GM18867 (cell line): ENCODE measurements around the gene MARCHF10.
"Not testable (repeated sequence)": the region's sequence is repeated elsewhere in the genome, so short reads cannot be mapped to it uniquely, and the experiment has no call there.

Experiments used
- ATAC-seq: cut with Tn5 transposase; IDR thresholded peaks from one replicate; pipeline ENCODE4 v1.9.1; 2021; ENCODE audit warnings: mild to moderate bottlenecking, moderate library complexity; ENCODE audit not compliant: unreplicated experiment

The MARCHF10 gene

DNA sequence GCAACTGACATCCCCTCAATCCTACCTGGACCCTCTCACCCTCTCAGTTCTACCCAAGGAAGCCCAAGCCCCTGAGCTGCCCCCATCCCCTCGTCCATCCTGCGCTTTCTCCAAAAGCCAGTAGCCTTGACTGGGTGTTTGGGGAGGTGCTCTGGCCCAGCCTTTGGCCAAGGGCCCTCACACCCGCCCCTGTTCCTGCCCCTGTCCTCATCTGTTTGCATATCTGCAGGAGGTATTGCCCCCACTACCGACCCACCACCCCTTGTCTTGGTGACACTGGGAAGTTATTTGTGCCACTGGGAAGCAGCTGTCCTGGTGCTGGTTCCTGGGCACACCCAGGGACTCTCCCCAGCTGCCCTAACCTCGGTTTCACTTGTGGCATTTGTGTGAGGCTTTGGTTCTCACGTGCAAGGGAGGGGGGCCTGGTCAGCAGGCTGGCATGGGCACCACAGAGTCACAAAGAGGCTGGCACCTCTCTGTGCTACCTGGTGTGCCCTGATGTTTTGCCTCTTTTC lies 105.3 kb downstream of the MARCHF10 start:
- no peak for ATAC-seq

DNA sequence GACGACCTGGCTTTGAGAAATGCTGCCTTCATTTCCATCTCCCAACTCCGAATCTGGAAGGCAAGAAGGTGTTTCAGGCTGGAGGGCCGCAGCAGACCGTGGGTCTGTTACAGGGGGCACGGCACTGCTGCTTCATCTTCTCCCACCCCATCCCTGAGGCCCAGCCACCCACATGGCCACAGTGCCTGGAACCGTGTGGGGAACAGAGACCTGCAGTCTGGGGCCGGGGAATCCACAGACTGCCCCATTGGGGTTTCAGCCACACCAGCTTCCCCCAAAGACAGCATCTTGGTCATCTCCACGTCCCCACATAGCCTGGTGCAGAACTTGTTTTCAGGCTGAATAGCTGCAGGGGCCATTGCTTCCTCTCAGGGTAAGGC lies 106.4 kb downstream of the MARCHF10 start:
- no peak for ATAC-seq

DNA sequence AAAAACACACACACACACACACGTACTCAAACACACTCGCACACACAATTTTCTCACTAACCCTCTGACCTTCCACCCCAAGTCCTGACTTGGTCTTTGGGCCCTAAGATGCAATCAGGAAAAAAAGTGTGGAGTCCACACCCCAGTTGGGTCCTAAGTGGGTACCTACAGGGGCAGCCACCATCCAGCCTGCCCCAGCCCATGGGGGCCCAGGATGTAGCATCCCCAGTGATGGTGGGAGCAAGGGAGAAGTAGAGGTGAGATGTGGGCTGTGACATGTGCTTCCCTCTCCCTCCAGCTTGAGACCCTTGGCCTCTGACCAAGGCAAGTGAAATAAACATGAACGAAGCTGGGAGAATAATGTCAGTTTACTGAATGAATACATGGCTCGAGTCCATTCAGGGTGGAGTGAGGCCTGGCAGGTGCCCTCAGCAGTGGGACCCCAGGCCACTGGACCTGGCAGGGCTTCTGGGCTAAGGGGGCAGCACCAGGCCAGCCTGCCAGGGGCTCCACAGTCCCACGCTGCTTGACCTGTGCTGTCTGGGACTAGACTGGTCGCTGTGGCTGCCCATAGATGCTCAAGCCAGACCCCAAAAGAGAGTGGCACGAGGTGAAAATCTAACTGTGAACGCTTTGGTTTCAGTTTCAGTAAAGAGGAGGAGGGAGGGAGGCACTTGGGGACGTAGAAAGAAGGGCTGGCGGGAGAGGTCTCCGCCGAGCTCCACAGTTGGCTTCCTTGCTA lies 107.0 kb downstream of the MARCHF10 start:
- ATAC-seq = no peak

DNA sequence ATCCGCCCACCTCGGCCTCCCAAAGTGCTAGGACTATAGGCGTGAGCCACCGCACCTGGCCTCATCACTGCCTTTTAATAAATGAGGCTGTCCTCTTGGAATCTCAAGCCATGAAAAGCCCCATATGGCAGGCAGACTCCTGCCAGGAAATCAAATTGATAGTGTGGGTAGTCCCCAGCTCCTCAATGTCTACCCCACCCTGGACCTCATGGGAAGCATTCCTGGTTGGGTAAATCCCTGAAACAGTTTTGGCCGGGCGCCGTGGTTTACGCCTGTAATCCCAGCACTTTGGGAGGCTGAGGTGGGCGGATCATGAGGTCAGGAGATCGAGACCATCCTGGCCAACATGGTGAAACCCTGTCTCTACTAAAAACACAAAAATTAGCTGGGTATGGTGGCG lies 109.7 kb downstream of the MARCHF10 start:
- not testable (repeated sequence) for ATAC-seq

GRCh38 chr17:62696726-62697490 lies 111.2 kb downstream of the MARCHF10 start:
- no peak for ATAC-seq

GRCh38 chr17:62696256-62696655 lies 111.9 kb downstream of the MARCHF10 start:
- no peak for ATAC-seq

- ATAC-seq = not testable (repeated sequence)
These were observed 112.9 kb downstream of the MARCHF10 start for GRCh38 chr17:62695093-62695738.

DNA sequence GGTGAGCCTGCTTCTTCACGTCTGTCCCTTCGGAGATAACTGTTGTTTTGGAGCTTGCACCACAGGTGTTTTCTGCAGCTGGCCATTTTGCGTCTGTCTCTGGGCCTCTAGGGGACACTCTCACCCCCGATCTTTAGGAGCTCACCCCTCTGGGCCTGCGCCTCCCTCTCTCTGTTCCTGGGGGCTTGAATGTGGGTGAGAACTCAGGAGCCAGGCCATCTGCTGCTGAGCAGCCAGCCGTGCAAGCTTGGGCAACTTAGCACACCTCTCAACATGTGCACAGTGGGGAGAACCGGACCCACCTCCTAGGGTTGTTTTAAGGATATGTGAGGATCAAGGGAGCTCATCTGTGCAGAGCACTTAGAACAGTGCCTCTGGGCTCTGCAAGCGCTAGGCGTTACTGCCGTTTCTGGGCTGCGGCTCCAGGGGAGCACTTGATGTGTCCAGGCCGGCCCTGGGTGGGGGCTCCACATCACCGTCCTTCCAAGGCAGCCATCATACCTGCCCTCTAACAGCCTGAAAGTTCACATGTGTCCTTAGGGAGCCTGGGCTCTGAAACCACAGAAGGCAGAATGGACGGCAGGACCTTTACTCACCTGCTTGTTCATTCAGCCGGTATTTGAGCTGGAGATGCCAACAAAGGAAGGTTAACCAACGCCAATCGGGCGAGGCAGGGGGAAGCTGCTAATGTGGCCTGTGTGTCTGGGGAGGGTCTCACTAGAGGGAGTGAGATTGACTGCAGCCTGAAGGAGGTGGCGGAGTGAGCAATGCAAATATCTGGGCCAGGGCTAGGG lies 114.3 kb downstream of the MARCHF10 start:
- ATAC-seq = no peak

- no peak for ATAC-seq
These were observed 115.2 kb downstream of the MARCHF10 start for GRCh38 chr17:62692721-62693431.

DNA sequence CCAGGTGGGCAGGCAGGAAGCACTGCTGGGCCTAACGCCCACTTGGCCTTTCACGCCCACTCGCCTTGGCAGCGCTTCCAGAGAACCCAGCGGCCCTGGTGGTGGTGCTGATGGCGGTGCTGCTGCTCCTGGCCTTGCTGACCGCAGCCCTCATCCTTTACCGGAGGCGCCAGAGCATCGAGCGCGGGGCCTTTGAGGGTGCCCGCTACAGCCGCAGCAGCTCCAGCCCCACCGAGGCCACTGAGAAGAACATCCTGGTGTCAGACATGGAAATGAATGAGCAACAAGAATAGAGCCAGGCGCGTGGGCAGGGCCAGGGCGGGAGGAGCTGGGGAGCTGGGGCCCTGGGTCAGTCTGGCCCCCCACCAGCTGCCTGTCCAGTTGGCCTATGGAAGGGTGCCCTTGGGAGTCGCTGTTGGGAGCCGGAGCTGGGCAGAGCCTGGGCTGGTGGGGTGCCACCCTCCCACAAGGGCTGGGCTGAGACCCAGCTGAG lies 115.9 kb downstream of the MARCHF10 start:
- ATAC-seq = no peak

- ATAC-seq = not testable (repeated sequence)
These were observed 116.6 kb downstream of the MARCHF10 start for GRCh38 chr17:62691589-62691915.

DNA sequence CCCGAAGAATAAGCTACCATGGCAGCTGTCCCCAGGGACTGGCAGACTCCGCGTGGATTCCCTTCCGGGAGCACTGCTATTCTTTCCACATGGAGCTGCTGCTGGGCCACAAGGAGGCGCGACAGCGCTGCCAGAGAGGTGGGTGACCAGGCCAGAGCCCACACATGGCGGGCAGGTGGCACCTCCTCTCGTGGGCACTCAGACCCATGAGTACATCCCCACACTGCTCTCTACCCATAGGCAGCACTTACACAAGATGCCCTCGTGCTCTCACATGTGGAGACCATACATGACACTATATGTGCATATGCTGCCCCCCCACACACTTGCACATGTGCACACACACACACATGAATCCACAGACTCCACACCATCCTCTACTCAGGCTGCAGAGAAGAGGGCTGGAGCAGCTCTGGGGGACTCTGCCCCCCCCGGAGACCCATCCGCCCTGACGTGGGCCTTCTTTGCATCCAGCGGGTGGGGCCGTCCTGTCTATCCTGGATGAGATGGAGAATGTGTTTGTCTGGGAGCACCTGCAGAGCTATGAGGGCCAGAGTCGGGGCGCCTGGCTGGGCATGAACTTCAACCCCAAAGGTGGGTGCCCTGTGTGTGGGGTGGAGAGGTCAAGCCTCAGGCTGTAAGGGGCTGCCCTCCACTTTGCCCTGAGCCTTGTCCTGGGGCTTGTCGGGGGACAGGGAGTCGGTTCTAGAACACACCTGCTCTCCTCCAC lies 117.8 kb downstream of the MARCHF10 start:
- no peak for ATAC-seq

DNA sequence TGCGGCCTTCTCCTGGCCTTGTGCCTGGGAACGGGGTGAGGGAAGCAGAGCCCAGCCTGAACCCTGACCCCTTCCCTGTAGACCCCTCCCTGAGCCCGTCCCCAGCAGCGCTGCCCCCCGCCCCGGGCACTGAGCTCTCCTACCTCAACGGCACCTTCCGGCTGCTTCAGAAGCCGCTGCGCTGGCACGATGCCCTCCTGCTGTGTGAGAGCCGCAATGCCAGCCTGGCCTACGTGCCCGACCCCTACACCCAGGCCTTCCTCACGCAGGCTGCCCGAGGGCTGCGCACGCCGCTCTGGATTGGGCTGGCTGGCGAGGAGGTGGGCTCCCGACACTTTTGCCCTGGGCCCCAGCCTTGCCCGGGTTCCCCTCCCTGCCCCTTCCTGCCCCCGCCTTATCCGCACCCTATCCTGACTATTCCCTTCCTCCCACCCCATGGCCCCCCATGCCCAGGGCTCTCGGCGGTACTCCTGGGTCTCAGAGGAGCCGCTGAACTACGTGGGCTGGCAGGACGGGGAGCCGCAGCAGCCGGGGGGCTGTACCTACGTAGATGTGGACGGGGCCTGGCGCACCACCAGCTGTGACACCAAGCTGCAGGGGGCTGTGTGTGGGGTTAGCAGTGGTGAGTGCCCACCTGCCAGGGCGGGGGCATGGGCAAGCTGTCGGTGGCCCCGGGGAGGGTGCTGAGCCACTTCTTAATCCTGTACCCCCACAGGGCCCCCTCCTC lies 118.5 kb downstream of the MARCHF10 start:
- no peak for ATAC-seq

- ATAC-seq = no peak
These were observed 119.5 kb downstream of the MARCHF10 start for GRCh38 chr17:62688398-62689160.

DNA sequence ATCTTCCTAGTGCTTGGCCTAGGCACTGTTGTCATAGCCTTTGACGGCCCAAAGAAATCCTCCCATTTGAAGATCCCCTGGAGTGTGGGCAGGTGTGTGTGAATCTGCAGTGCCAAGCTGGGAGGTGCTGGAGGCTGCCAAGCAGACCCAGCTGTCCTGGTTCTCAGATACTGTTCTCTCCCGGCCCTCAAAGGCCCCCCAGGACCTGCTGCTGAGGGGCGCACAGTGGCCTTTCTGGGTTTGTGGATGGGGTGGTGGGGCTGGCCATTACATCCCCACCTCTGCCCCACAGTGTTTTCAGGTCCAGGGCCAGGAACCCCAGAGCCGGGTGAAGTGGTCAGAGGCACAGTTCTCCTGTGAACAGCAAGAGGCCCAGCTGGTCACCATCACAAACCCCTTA lies 120.1 kb downstream of the MARCHF10 start:
- ATAC-seq = no peak

- no peak for ATAC-seq
These were observed 123.9 kb downstream of the MARCHF10 start for GRCh38 chr17:62684179-62684578.

DNA sequence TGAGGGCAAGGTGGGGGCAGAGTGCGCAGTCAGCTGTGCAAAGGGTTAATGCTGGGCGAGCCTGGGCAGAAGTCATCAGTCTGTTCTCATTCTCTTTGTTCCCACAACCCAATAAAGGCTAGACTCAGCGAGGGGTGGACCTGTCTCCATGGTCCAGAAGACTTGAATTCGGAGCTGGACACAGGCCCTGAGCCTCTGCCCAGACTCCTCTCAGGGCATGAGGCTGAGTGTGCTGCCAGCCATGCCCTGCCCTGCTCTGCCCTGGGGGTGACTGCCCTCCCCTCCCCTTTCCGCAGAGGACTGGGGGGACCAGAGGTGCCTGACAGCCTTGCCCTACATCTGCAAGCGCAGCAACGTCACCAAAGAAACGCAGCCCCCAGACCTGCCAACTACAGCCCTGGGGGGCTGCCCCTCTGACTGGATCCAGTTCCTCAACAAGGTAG lies 126.2 kb downstream of the MARCHF10 start:
- no peak for ATAC-seq
